Liver (tissue), 9 donors: ENCODE results near the gene TTYH3. TPM values are rescaled to one million over a fixed set of nuclear protein-coding genes. Genes with fewer than 3 reads are reported as not detected.
A peak's percentile ranks its signal among the peaks of the same experiment; 100 is the strongest.

Experiments
- DNase-seq: peaks from one replicate; pipeline ENCODE4 v3.0.0-alpha.2; 2017; ENCODE audit warnings: low spot score
- H3K27ac ChIP-seq, 2 donors: one replicate each; pipeline ENCODE4 v1.7.0; 2013; ENCODE audit warnings: inconsistent platforms in 2 of 2, low read length in 2 of 2, control low read depth in 1 of 2, low read depth in 1 of 2, mild to moderate bottlenecking in 1 of 2
- H3K27me3 ChIP-seq, 4 donors: one replicate each; pipeline versions ENCODE4 v1.6.1 to v1.7.0; 2013; ENCODE audit warnings: low read length in 3 of 4, inconsistent platforms in 1 of 4, mild to moderate bottlenecking in 1 of 4, moderate library complexity in 1 of 4; ENCODE audit not compliant: control insufficient read depth in 4 of 4, insufficient read depth in 4 of 4
- H3K36me3 ChIP-seq, 4 donors: one replicate each; pipeline versions ENCODE4 v1.6.1 to v1.7.0; 2013; ENCODE audit warnings: low read length in 3 of 4, mild to moderate bottlenecking in 3 of 4, low read depth in 1 of 4, moderate library complexity in 1 of 4; ENCODE audit not compliant: control insufficient read depth in 4 of 4, insufficient read depth in 3 of 4
- H3K4me1 ChIP-seq, 4 donors: one replicate each; pipeline versions ENCODE4 v1.6.1 to v1.7.0; 2013; ENCODE audit warnings: low read length in 3 of 4, mild to moderate bottlenecking in 3 of 4, moderate library complexity in 1 of 4; ENCODE audit not compliant: control insufficient read depth in 4 of 4, insufficient read depth in 4 of 4
- H3K4me3 ChIP-seq, 3 donors: one replicate each; pipeline versions ENCODE4 v1.6.1 to v1.7.0; 2013; ENCODE audit warnings: low read length in 3 of 3, control low read depth in 1 of 3, low read depth in 1 of 3, mild to moderate bottlenecking in 1 of 3
- H3K9ac ChIP-seq, 2 donors: one replicate each; pipeline ENCODE4 v1.7.0; 2013; ENCODE audit warnings: low read length in 2 of 2, mild to moderate bottlenecking in 2 of 2, moderate library complexity in 2 of 2, control low read depth in 1 of 2, low read depth in 1 of 2
- H3K9me3 ChIP-seq, 4 donors: one replicate each; pipeline versions ENCODE4 v1.6.1 to v1.7.0; 2013; ENCODE audit warnings: low read length in 3 of 4; ENCODE audit not compliant: control insufficient read depth in 4 of 4
- EGR1 ChIP-seq, 2 donors: IDR thresholded peaks; 2 replicates each; pipeline ENCODE4 v1.6.1; 2016 to 2018; ENCODE audit warnings: antibody characterized with exemption in 2 of 2, low read depth in 2 of 2
- FOXA1 ChIP-seq: IDR thresholded peaks from 2 replicates; pipeline ENCODE4 v1.6.1; 2016; ENCODE audit warnings: antibody characterized with exemption
- FOXA2 ChIP-seq: IDR thresholded peaks from 2 replicates; pipeline ENCODE4 v1.6.1; 2016; ENCODE audit warnings: antibody characterized with exemption
- GABPA ChIP-seq, 2 donors: IDR thresholded peaks in 1 of 2; conservative IDR thresholded peaks in 1 of 2; 2 replicates each; pipeline ENCODE4 v1.6.1; 2016; ENCODE audit warnings: antibody characterized with exemption in 2 of 2, mild to moderate bottlenecking in 1 of 2, moderate library complexity in 1 of 2
- HNF4A ChIP-seq, 2 donors: conservative IDR thresholded peaks; 2 replicates each; pipeline ENCODE4 v1.6.1; 2016; ENCODE audit warnings: antibody characterized with exemption in 2 of 2, mild to moderate bottlenecking in 2 of 2
- HNF4G ChIP-seq: IDR thresholded peaks from 2 replicates; pipeline ENCODE4 v1.6.1; 2016; ENCODE audit warnings: antibody characterized with exemption
- JUND ChIP-seq, 2 donors: IDR thresholded peaks; 2 replicates each; pipeline ENCODE4 v1.6.1; 2016; ENCODE audit warnings: antibody characterized with exemption in 2 of 2
- NR2F2 ChIP-seq: IDR thresholded peaks from 2 replicates; pipeline ENCODE4 v1.6.1; 2016; ENCODE audit warnings: antibody characterized with exemption
- RAD21 ChIP-seq, 2 donors: IDR thresholded peaks; 2 replicates each; pipeline ENCODE4 v1.6.1; 2016; ENCODE audit warnings: antibody characterized with exemption in 2 of 2, mild to moderate bottlenecking in 2 of 2
- TAF1 ChIP-seq: conservative IDR thresholded peaks from 2 replicates; pipeline ENCODE4 v1.6.1; 2016; ENCODE audit warnings: antibody characterized with exemption, mild to moderate bottlenecking
- YY1 ChIP-seq: IDR thresholded peaks from 2 replicates; pipeline ENCODE4 v1.6.1; 2016; ENCODE audit warnings: antibody characterized with exemption, mild to moderate bottlenecking
- WGBS: extraction: QIAGEN DNeasy Blood & Tissue Kit; methylation state at CpG from one replicate; pipeline ENCODE4 v1.1.7; 2013; 5-methylcytosine and 5-hydroxymethylcytosine counted together
- polyA plus RNA-seq, 2 donors: library from polyadenylated mRNA; stranded (reverse) in 1 of 2; unstranded in 1 of 2; fragments of 200-250 nt in 1 of 2; fragments of >200 nt in 1 of 2; fragmentation: Nextera tagmentation in 1 of 2; extraction: Ambion mirVana in 1 of 2; gene quantifications; one replicate each; pipeline versions ENCODE4 v1.2.1 to v1.2.3, GENCODE V29; 2013 to 2015
- total RNA-seq, 2 donors: library from RNA; depleted of rRNA; stranded (reverse); fragments of >200 nt; gene quantifications; one replicate each; pipeline ENCODE4 v1.2.3, GENCODE V29; 2014
- TF ChIP-seq, protein P1 (sequence below): fragments of 150-350 bp; IDR thresholded peaks from 2 replicates; pipeline ENCODE4 v1.5.1; 2017; ENCODE audit warnings: improper control_type of control experiment, low read depth, low read length; ENCODE audit not compliant: missing input control
- TF ChIP-seq, protein P2 (sequence below): IDR thresholded peaks from 2 replicates; pipeline ENCODE4 v1.6.1; 2016; ENCODE audit warnings: antibody characterized with exemption, mild to moderate bottlenecking
- TF ChIP-seq, protein P3 (sequence below): IDR thresholded peaks from 2 replicates; pipeline ENCODE4 v1.6.1; 2016; ENCODE audit warnings: antibody characterized with exemption
- TF ChIP-seq, protein P4 (sequence below): IDR thresholded peaks from 2 replicates; pipeline ENCODE4 v1.6.1; 2016; ENCODE audit warnings: antibody characterized with exemption
- donor health status: healthy.
- donor health status: healthy.
- donor health status: healthy.
- donor health status: healthy.
- donor health status: healthy.

Gene TTYH3
- total and polyA plus RNA-seq, 4 donors: 8.2 to 19.6 (median 17.4) TPM

DNA sequence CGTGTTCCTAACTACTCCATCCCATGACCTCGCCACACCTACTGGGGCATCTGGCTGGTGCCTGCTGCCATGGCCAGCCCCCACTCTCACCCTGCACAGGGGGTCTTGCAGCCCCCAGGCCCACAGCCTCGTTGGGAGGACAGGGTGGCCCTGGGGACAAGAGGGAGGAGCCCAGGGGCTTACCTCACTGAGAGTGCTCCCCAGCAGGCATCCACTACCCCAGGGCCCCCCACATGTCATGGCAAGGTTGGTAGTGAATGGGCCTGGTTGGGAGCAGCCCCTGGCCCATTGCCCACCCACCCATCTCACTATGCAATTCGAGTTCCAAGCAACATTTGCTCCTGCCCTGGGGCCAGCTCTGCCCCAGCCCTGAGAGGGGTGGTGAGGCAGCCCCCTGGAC, 32.2 kb downstream of the TTYH3 start:
- H3K36me3 ChIP-seq: peaks cover 0 to 4% (median 0%) of the 10 kb centered on the region in 4 donors
- TF ChIP-seq TAF1 (no peak), GABPA (IDR thresholded peaks at IDR 0.05 in 1 of 2, conservative IDR thresholded peaks at IDR 0.05 in 1 of 2) (no peak), JUND (IDR thresholded peaks at IDR 0.05) (no peak), HNF4G (no peak)
- TF ChIP-seq, protein P1, sequence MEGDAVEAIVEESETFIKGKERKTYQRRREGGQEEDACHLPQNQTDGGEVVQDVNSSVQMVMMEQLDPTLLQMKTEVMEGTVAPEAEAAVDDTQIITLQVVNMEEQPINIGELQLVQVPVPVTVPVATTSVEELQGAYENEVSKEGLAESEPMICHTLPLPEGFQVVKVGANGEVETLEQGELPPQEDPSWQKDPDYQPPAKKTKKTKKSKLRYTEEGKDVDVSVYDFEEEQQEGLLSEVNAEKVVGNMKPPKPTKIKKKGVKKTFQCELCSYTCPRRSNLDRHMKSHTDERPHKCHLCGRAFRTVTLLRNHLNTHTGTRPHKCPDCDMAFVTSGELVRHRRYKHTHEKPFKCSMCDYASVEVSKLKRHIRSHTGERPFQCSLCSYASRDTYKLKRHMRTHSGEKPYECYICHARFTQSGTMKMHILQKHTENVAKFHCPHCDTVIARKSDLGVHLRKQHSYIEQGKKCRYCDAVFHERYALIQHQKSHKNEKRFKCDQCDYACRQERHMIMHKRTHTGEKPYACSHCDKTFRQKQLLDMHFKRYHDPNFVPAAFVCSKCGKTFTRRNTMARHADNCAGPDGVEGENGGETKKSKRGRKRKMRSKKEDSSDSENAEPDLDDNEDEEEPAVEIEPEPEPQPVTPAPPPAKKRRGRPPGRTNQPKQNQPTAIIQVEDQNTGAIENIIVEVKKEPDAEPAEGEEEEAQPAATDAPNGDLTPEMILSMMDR: no peak
- H3K4me1 ChIP-seq: peaks cover 15 to 55% (median 43%) of the 10 kb centered on the region in 4 donors
- H3K27ac ChIP-seq: peak overlapping the region; percentile 96
- peak overlapping the region in 1 of 2 donors; percentile 65 for H3K9ac ChIP-seq
- WGBS: 48% methylated on average over 4 of the region's 4 CpGs
- no peaks in the 10 kb centered on the region for H3K27me3 ChIP-seq
- no peaks in the 10 kb centered on the region for H3K9me3 ChIP-seq
- no peak for DNase-seq
- no peak overlapping the region for H3K4me3 ChIP-seq

DNA sequence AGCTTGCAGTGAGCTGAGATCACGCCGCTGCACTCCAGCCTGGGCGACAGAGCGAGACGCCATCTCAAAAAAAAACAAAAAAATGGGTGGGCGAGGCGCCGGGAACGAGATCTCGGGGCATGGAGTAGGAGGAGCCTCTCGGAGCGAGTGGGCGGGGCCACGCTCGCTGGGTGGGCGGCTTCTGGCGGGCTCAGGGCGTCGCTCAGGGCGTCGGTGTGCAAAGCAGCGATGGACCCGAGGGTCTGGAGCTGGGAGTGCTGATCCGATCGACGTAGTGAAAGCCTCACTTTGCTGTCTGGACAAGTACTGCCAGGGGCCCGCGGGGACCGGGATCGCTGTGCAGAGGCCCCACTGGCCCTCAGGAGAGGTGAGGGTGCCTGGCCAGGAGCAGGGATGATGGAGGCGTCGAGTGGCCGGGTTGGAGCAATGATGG, 33.6 kb downstream of the TTYH3 start:
- no peaks in the 10 kb centered on the region for H3K9me3 ChIP-seq
- no peaks in the 10 kb centered on the region for H3K27me3 ChIP-seq
- DNase-seq: no peak
- H3K27ac ChIP-seq: no peak overlapping the region
- WGBS: 67% methylated on average over 33 of the region's 33 CpGs
- H3K4me1 ChIP-seq: peaks cover 15 to 55% (median 43%) of the 10 kb centered on the region in 4 donors
- no peak overlapping the region for H3K4me3 ChIP-seq
- TF ChIP-seq FOXA2: no peak
- no peak for TF ChIP-seq EGR1 (IDR thresholded peaks at IDR 0.05; ENCODE audit: low read depth in 2 of 2)
- TF ChIP-seq NR2F2: no peak
- TF ChIP-seq, protein P2, sequence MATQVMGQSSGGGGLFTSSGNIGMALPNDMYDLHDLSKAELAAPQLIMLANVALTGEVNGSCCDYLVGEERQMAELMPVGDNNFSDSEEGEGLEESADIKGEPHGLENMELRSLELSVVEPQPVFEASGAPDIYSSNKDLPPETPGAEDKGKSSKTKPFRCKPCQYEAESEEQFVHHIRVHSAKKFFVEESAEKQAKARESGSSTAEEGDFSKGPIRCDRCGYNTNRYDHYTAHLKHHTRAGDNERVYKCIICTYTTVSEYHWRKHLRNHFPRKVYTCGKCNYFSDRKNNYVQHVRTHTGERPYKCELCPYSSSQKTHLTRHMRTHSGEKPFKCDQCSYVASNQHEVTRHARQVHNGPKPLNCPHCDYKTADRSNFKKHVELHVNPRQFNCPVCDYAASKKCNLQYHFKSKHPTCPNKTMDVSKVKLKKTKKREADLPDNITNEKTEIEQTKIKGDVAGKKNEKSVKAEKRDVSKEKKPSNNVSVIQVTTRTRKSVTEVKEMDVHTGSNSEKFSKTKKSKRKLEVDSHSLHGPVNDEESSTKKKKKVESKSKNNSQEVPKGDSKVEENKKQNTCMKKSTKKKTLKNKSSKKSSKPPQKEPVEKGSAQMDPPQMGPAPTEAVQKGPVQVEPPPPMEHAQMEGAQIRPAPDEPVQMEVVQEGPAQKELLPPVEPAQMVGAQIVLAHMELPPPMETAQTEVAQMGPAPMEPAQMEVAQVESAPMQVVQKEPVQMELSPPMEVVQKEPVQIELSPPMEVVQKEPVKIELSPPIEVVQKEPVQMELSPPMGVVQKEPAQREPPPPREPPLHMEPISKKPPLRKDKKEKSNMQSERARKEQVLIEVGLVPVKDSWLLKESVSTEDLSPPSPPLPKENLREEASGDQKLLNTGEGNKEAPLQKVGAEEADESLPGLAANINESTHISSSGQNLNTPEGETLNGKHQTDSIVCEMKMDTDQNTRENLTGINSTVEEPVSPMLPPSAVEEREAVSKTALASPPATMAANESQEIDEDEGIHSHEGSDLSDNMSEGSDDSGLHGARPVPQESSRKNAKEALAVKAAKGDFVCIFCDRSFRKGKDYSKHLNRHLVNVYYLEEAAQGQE: no peak
- TF ChIP-seq HNF4G: no peak
- TF ChIP-seq, protein P3, sequence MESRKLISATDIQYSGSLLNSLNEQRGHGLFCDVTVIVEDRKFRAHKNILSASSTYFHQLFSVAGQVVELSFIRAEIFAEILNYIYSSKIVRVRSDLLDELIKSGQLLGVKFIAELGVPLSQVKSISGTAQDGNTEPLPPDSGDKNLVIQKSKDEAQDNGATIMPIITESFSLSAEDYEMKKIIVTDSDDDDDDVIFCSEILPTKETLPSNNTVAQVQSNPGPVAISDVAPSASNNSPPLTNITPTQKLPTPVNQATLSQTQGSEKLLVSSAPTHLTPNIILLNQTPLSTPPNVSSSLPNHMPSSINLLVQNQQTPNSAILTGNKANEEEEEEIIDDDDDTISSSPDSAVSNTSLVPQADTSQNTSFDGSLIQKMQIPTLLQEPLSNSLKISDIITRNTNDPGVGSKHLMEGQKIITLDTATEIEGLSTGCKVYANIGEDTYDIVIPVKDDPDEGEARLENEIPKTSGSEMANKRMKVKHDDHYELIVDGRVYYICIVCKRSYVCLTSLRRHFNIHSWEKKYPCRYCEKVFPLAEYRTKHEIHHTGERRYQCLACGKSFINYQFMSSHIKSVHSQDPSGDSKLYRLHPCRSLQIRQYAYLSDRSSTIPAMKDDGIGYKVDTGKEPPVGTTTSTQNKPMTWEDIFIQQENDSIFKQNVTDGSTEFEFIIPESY: no peak
- TF ChIP-seq RAD21 (IDR thresholded peaks at IDR 0.05): no peak
- no peak for TF ChIP-seq GABPA (IDR thresholded peaks at IDR 0.05 in 1 of 2, conservative IDR thresholded peaks at IDR 0.05 in 1 of 2)
- TF ChIP-seq TAF1: no peak
- no peak for TF ChIP-seq HNF4A (conservative IDR thresholded peaks at IDR 0.05)
- TF ChIP-seq, protein P1: no peak
- no peak for TF ChIP-seq YY1
- no peak for TF ChIP-seq JUND (IDR thresholded peaks at IDR 0.05)
- TF ChIP-seq, protein P4, sequence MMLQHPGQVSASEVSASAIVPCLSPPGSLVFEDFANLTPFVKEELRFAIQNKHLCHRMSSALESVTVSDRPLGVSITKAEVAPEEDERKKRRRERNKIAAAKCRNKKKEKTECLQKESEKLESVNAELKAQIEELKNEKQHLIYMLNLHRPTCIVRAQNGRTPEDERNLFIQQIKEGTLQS: no peak
- no peak for TF ChIP-seq FOXA1
- peaks cover 0 to 4% (median 0%) of the 10 kb centered on the region in 4 donors for H3K36me3 ChIP-seq
- no peak overlapping the region for H3K9ac ChIP-seq
